Activated naive CD8-positive, alpha-beta T cell (primary cell): Measurements from ENCODE around the gene PSMD3.
A peak's percentile ranks its signal among the peaks of the same experiment; 100 is the strongest.

Experiments used
- H3K27ac Mint-ChIP-seq: one replicate; pipeline ENCODE4 v1.8.0; 2021; ENCODE audit warnings: mixed read lengths
- H3K27me3 Mint-ChIP-seq: one replicate; pipeline ENCODE4 v1.8.0; 2021; ENCODE audit warnings: mixed read lengths
- H3K36me3 Mint-ChIP-seq: one replicate; pipeline ENCODE4 v1.8.0; 2021; ENCODE audit warnings: mixed read lengths
- H3K4me1 Mint-ChIP-seq: one replicate; pipeline ENCODE4 v1.8.0; 2021; ENCODE audit warnings: low read depth, mixed read lengths
- H3K4me3 Mint-ChIP-seq: one replicate; pipeline ENCODE4 v1.8.0; 2021; ENCODE audit warnings: mild to moderate bottlenecking, mixed read lengths
- H3K9me3 Mint-ChIP-seq: one replicate; pipeline ENCODE4 v1.8.0; 2021; ENCODE audit warnings: low read depth, mixed read lengths

Gene PSMD3

DNA sequence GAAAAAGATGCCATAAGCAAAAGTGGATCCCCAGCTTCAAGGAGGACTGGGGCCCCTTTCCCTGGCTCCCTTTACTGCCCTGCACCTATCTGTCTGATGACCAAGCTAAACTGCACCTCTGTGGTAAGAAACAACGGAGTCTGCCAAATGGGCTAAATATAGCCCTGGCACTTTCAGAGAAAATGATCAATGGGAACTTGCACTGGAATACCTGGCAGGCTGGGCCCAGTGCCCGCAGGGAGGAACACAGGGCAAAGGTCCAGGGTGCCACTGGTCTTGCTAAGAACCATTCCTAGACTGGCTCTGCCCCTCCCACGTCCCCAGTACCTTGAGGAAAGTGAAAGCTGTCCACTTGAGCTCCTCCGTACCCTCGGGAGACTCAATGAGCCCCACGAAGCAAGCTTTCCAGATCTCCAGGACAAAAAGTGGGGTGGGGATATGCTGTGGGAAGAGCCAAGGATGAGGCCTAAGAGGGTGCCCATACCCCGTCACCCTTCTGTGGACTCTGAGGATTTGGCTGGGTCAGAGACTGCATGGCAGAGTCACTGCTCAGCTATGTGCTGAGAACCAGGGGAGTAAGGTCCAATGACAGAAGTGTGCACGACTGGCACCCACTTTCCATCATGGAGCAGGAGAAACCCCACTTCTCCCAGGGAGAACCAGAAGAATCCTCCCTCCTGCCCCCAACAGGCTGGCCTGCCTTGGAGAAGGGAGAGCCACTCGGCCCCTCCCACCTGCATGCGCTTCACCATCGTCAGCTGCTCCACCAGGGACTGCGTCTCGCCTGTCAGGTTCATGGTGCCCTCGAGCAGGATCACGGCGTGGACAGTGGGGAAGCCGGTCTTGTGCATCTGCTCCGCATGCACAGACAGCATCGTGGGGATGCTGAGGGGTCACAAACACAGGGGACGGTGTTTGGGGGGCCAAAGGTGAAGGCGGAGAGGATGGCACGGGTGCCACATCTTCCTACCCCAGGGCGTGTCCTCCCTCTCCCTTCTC, 52.0 kb downstream of the PSMD3 start:
- no peak overlapping the region for H3K4me3 Mint-ChIP-seq
- H3K27ac Mint-ChIP-seq, result no peak overlapping the region
- no peaks in the 10 kb centered on the region for H3K9me3 Mint-ChIP-seq
- H3K36me3 Mint-ChIP-seq, result peaks cover 5% of the 10 kb centered on the region
- H3K4me1 Mint-ChIP-seq, result no peaks in the 10 kb centered on the region
- no peaks in the 10 kb centered on the region for H3K27me3 Mint-ChIP-seq

DNA sequence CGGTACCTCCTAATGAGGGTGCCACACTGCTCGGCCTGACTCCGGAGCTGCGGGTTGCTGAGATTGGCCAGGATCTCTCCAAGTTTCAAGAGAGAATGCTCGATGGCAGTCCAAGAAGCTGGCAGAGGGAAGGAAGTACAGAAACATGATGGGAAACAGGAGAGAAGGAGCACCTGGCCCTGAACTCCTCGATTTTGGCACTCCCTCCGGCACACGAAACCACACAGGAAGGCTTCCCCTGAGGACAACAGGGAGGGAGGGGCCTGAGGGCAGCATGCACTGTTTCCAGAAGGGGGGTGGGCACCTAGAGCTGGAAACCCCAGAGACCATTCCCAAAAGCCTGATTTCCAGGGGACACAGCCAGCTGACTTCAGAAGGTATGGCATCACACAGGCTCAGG, 52.7 kb downstream of the PSMD3 start:
- Mint-ChIP-seq H3K4me3 (no peak overlapping the region), H3K9me3 (no peaks in the 10 kb centered on the region), H3K4me1 (no peaks in the 10 kb centered on the region), H3K27me3 (no peaks in the 10 kb centered on the region), H3K36me3 (peaks cover 5% of the 10 kb centered on the region), H3K27ac (no peak overlapping the region)

DNA sequence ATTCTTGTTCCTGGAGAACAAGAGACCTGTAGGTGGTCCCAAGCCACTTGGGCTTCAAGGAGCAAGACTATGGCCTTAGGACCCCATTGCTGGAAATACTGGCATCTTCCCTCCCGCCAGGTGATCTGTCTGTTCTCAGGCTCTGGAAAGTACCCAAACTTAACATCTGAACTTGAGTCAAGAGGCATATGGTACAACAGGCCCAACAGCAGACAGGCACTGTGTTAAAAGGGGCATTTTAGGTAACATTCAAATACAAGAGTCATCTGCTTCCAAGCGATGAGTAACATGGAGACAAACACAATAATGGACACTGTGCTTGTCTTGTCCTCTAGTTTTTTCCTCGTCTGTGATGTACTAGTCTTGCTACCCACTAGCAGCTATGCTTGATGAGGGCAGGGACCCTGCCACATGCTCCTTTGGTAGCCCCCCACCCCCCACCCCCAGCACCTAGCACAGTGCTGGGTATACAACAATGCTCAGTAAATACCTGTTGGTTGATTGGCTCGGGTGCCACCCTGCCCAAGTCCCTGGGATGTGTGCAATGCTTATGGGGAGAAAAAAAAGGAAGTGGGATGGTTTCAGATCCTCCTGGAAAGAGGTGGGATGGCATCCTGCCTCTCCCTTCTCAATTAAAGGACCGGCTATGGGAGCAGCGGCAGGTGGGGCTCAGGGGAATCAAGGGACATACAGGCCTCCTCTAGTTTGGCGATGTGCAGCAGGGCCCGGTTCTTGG, 54.0 kb downstream of the PSMD3 start:
- Mint-ChIP-seq H3K27me3 (no peaks in the 10 kb centered on the region), H3K4me1 (no peaks in the 10 kb centered on the region), H3K9me3 (no peaks in the 10 kb centered on the region), H3K27ac (no peak overlapping the region), H3K36me3 (peaks cover 3% of the 10 kb centered on the region), H3K4me3 (no peak overlapping the region)

DNA sequence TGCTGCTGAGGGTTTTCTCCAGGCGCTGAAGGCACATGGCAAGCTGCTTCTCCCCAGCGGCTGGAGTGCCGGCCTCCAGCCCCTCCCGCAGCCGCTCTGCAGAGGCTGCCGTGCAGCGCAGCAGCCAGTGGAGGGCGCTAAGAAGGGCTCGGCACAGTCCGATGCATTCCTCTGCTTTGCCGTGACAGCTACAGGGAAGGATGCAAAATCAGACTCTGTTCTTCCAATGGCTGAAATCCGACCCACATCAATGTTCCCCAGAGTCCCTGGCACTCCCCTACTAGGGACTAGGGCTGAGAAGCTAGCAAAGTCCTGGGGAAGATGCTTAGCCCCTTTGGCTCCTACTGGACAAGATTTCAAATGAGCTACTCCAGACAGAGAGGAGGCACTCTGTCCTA, 54.6 kb downstream of the PSMD3 start:
- Mint-ChIP-seq H3K27me3 (no peaks in the 10 kb centered on the region), H3K27ac (no peak overlapping the region), H3K9me3 (no peaks in the 10 kb centered on the region), H3K36me3 (peaks cover 3% of the 10 kb centered on the region), H3K4me3 (no peak overlapping the region), H3K4me1 (no peaks in the 10 kb centered on the region)

DNA sequence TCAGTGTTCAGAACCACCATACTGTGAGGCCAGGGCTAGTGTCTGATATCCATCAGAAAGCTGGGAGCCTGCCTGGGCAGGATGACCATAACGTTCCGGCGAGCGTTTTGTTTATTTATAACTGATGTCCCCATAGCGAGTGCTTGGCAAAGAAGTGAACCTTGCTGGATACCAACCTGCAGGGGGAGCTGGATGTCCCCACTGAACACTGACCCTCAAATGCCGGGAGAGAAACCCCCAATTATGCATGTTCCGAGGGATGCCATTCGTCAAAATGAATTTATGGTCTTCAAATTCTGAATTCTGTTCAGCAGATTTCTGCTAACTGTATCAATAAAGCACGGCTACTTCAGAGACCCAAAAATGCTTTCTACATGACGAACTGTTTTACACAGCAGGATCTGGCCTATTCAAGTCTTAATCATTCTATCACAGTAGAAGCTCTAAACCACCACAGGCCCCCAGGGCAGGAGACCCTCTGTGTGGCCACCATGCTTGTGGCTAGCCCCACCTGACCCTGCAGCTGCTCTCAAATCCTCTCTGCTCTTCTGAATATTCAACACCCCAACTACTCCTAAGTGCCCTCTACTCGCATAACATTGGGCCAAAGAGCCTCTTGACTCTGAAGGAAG, 58.4 kb downstream of the PSMD3 start:
- no peak overlapping the region for H3K27ac Mint-ChIP-seq

DNA sequence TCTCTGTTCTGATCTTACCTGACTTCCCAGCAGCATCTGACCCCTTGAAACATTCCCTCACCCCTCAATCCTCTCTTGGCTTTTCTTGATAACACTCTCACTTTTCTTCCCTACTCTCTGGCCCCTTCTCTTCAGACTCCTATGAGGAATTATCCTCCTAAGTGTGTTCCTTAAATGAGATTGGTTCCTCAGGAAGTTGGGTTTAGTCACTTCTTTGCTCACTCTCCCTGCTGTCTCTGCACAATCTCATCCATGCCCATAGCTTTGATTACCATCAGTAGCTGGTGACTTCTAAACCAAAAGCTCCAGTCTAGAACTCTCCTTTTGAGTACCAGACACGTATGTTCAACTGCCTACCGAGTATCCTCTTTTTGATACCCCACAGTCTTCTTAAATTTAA, 60.6 kb downstream of the PSMD3 start:
- Mint-ChIP-seq H3K36me3 (no peaks in the 10 kb centered on the region), H3K9me3 (no peaks in the 10 kb centered on the region), H3K4me3 (no peak overlapping the region), H3K27me3 (no peaks in the 10 kb centered on the region), H3K4me1 (no peaks in the 10 kb centered on the region), H3K27ac (peak overlapping the region; percentile 8)

More for the DNA sequence above, 58.4 kb downstream of the PSMD3 start:
- Mint-ChIP-seq H3K4me3 (no peak overlapping the region), H3K36me3 (peaks cover under 1% of the 10 kb centered on the region), H3K9me3 (no peaks in the 10 kb centered on the region), H3K27me3 (no peaks in the 10 kb centered on the region), H3K4me1 (no peaks in the 10 kb centered on the region)
